GM12891 (cell line): Measurements from ENCODE around the gene ATP8A2.

Experiments used
- DNase-seq: peaks from one replicate; pipeline ENCODE4 v3.0.0; 2011; ENCODE audit warnings: low spot score; ENCODE audit not compliant: insufficient read length
- FAIRE-seq: peaks from 2 replicates; lab custom pipeline; 2011; peaks lifted over from hg19 to GRCh38; lab: Jason Lieb, UNC
- PAX5 ChIP-seq: IDR thresholded peaks from 2 replicates; pipeline ENCODE4 v1.6.1; 2011; ENCODE audit warnings: low read length, moderate library complexity, mild to moderate bottlenecking; ENCODE audit not compliant: insufficient read depth, severe bottlenecking
- POLR2A ChIP-seq: IDR thresholded peaks from 2 replicates; pipeline ENCODE4 v1.6.1; 2011; ENCODE audit warnings: low read depth, low read length, control low read depth
- POLR2AphosphoS5 ChIP-seq: IDR thresholded peaks from 2 replicates; pipeline ENCODE4 v1.6.1; 2011; ENCODE audit warnings: low read depth, low read length, control low read depth
- POU2F2 ChIP-seq: IDR thresholded peaks from 2 replicates; pipeline ENCODE4 v1.6.1; 2011; ENCODE audit warnings: low read depth, mild to moderate bottlenecking, control low read depth, low read length, moderate library complexity
- SPI1 ChIP-seq: IDR thresholded peaks from 2 replicates; pipeline ENCODE4 v1.6.1; 2011; ENCODE audit warnings: low read depth, low read length, control low read depth
- TAF1 ChIP-seq: IDR thresholded peaks from 2 replicates; pipeline ENCODE4 v1.6.1; 2011; ENCODE audit warnings: low read depth, low read length, control low read depth

ATP8A2 gene

DNA sequence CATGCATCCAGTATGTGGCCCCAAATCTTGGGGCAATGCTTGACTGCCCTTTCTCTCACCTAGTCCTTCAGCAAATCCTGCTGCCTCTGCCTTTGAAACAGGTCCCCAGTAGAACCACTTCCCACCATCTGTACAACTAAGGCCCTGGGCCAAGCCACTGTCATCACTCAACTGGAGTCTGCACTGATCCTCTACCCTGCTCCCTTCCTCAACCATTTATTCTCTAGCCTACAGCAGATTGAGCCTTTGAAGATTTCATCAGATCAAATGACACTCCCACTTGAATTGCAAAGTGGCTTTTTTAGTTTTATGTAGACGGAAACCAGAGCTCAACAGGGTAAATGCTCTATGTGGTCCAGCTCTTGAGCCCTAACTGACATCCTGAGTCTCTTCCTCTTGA, 43.5 kb downstream of the ATP8A2 start:
- DNase-seq (no peak), FAIRE-seq (no peak)

DNA sequence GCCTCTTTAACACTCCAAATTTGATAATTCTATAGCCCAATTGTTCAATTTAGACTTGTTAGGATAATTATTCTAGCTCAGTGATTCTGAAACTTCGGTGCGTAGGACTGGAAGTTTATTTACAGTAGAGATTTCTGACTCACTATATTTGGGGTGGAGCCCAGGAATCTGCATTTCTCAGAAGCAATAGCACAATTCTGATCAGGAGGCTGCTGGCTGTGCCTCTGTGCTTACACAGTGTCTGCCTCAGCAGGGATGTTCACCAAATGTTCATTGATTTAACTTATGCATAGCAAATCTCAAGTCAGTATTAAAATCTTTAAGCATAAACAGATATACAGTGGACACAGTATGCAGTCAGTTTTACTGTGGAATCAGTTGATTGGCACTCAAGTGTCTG, 45.8 kb downstream of the ATP8A2 start:
- TF ChIP-seq POLR2A: no peak
- TF ChIP-seq SPI1: no peak
- TF ChIP-seq POU2F2: no peak
- no peak for TF ChIP-seq POLR2AphosphoS5
- no peak for TF ChIP-seq PAX5
- TF ChIP-seq TAF1: no peak
- no peak for DNase-seq
- no peak for FAIRE-seq

More for the DNA sequence above, 43.5 kb downstream of the ATP8A2 start:
- no peak for TF ChIP-seq SPI1
- no peak for TF ChIP-seq POLR2AphosphoS5
- no peak for TF ChIP-seq TAF1

DNA sequence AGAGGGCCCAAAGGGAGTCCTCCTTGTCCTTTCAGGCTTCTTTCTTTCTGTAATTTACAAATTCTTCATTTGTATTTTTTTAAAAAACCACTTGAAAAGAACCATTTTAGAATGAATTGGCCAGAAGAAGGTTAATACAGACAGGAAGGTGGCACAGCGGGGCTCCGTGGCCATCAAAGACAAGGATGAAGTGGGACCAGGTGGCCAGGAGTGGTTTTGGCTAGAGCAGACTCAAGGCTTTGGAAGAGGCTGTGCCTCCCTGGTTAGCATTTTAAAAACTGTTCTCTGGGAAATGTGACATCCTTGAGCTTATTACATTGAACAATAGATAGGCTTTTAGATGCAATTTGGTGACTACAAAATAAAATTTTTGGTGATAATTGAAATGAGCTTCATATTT, 48.4 kb downstream of the ATP8A2 start:
- FAIRE-seq: no peak
- TF ChIP-seq TAF1 (no peak), PAX5 (no peak), SPI1 (no peak), POLR2AphosphoS5 (no peak), POLR2A (no peak), POU2F2 (no peak)
- no peak for DNase-seq

DNA sequence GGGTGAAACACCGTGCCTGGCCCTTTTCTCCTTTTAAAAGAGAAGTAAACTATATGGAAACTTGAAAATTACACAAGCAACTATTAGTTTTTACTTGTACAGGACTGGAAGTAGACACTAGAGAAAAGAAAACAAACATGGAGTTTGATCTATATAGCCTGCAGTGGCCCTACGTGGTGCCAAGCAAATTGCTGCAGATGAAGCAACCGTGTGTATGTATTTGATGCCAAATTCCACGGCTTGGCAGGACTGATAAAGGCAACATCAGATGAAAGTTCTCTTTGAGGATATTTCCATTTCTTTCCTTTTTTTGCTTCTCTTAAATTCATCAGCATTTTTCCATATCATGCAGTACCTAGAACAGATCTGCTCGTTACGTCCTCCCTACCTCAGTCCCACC, 49.8 kb downstream of the ATP8A2 start:
- FAIRE-seq: no peak
- no peak for TF ChIP-seq SPI1
- no peak for TF ChIP-seq POLR2A
- TF ChIP-seq TAF1: no peak
- TF ChIP-seq POU2F2: no peak
- TF ChIP-seq PAX5: no peak
- TF ChIP-seq POLR2AphosphoS5: no peak

DNA sequence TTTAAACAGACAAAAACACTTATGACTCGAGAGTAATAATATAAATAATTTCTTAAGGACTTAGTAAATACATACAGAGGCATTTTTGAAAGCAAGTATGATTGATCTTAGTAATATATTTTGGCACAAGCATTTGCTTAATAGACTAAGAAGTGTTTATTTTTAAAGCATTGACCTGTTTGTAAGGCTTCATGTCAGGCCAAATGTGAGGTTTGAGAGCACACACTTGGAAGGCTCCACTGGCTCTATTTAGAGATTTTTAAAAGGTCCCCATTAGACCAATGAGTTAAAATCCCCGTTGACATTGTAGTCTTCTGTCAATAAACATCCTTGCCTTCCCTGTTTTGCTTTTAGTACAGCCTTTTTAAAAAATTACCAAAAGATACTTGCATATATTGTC, 50.4 kb downstream of the ATP8A2 start:
- no peak for FAIRE-seq

More for the DNA sequence above, 49.8 kb downstream of the ATP8A2 start:
- no peak for DNase-seq

DNA sequence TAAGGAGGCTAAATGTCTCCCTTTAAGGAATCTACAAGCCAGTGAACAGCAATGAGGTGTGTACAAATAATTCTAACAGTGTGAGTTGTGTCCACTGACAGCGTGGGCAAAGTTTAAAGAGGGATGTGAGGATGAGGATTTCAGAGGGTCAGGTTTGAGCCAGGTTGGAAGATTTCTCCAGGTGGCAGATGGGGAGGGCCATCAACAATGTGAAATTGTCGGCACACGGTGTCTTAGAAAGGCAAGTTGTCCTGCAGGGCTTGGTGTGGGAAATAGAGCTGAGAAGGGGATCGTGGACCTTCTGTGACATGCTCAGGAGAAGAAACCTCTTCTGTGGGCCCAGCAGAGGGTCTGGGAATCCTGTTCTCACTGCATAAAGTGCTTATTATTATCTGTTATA, 52.1 kb downstream of the ATP8A2 start:
- DNase-seq (no peak), FAIRE-seq (no peak)
- TF ChIP-seq PAX5: no peak
- TF ChIP-seq SPI1: no peak
- TF ChIP-seq TAF1: no peak
- TF ChIP-seq POU2F2: no peak
- TF ChIP-seq POLR2A: no peak
- no peak for TF ChIP-seq POLR2AphosphoS5

More for the DNA sequence above, 50.4 kb downstream of the ATP8A2 start:
- no peak for TF ChIP-seq PAX5
- TF ChIP-seq POLR2AphosphoS5: no peak
- no peak for TF ChIP-seq POLR2A
- TF ChIP-seq TAF1: no peak
- TF ChIP-seq POU2F2: no peak
- TF ChIP-seq SPI1: no peak
- no peak for DNase-seq

DNA sequence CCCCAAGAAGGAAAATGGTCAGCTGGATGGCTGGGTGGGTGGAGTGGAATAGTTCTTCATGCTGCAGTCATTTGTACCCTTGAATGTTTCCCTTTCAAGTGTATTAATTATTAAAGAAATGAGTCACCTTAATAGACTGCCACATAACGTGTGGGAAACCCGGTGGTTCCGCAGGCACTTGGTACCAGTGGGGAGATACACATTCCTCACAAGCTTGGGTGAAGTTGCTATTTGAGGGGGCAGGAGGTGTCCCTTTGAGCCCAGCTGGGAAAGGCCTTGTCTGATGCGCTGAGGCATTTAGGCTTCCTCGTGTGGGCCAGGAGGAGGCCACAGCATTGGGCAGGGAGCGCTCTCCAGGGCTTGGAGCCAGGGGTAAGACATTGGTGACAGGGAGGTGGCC, 57.7 kb downstream of the ATP8A2 start:
- no peak for FAIRE-seq
- no peak for DNase-seq
- TF ChIP-seq POLR2AphosphoS5 (no peak), PAX5 (no peak), POU2F2 (no peak), TAF1 (no peak)

DNA sequence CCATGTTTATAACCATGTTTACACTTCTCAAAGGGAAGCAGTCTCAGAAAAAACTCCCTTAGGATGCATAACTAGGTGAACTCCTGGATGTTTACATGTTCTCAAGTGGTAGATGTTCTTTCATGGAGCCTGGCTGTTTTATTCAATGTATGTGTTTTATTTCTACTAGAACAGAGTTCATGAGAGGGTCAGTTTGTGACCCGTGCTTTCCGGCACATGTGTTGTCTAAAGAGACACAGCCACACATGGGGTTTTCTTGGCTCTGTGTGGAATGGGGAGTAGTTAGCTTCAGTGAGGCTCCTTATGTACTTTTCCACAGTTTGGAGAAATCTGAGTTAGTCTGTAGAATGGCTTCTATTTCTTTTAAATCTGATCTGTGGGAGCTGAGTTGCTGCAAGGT, 60.9 kb downstream of the ATP8A2 start:
- no peak for TF ChIP-seq TAF1
- no peak for DNase-seq
- FAIRE-seq: no peak

DNA sequence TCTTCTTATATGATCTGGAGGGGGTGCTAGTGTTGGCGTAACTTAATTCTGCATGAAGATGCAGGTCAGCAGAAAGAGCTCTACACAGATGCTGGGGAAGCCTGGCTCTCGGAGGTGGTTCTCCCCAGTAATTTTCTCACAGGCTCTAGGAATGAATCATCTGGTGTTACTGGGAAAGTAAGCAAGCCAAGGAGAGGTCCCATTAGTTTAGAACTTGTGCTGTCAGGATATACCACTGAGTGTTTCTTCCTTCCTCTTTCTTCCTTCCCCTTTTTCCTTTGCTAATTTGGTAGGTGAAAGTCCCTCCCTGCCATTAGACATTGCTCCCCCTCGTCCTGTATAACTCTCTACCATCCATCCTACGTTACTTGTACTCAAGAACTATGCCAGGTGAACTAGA, 68.3 kb downstream of the ATP8A2 start:
- TF ChIP-seq POLR2A: no peak
- no peak for TF ChIP-seq POU2F2
- no peak for TF ChIP-seq SPI1
- TF ChIP-seq POLR2AphosphoS5: no peak
- no peak for TF ChIP-seq PAX5
- no peak for TF ChIP-seq TAF1
- DNase-seq: no peak
- no peak for FAIRE-seq

DNA sequence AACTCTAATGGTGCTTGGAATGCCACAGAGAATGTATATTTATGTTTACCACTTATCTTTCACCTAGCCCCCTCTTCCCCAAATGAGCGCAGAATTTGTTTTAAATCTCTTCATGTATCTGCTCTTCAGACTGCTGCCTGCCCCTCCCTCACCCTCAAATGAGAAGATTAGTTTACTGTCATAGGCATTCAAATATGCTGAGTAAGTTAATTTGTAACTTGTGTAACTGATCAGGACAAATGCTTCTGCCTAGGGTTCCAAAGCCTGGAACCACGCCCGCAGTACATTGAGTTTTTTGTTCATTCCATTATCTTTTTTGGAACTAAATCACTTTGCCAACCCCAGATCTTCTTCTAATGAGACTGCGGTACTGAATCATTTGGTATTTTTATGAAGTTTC, 74.5 kb downstream of the ATP8A2 start:
- no peak for TF ChIP-seq SPI1
- TF ChIP-seq TAF1: no peak
- no peak for TF ChIP-seq POLR2A
- no peak for TF ChIP-seq PAX5
- no peak for TF ChIP-seq POU2F2
- TF ChIP-seq POLR2AphosphoS5: no peak
- no peak for FAIRE-seq
- no peak for DNase-seq

DNA sequence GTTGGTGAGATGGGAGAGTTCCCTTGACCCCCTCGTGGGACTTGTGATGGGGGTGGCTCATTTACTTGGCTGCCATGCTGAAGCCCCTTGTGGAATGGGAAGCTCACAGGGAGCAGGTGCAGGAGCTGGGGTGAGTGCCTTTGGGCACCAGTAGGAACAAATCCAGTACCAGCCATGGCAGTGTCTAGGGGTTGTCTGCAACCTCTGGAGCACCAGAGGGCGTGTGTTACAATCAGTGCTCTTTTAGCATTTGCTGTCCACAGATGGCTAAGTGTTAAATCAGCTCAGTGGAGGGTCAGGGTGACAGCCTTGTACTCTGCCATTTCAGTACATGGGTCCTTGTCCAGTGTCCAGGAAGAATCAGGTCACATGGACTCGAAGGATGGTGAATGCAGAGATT, 75.6 kb downstream of the ATP8A2 start:
- DNase-seq: no peak
- no peak for TF ChIP-seq POU2F2
- no peak for TF ChIP-seq POLR2AphosphoS5
- TF ChIP-seq POLR2A: no peak
- TF ChIP-seq SPI1: no peak
- no peak for TF ChIP-seq PAX5
- TF ChIP-seq TAF1: no peak
- FAIRE-seq: no peak
